Thyroid gland (tissue), 4 donors: ENCODE measurements around the gene C1orf210.

Source experiments
- POLR2A ChIP-seq, 2 donors: fragments of 450-650 bp; IDR thresholded peaks; one replicate each; pipeline ENCODE4 v1.6.1; 2017; ENCODE audit warnings: antibody characterized with exemption in 2 of 2, mild to moderate bottlenecking in 2 of 2, moderate library complexity in 1 of 2
- TF ChIP-seq, protein P1 (sequence below), 6 experiments: fragments of 200-600 bp in 3 of 6; fragments of 450-650 bp in 3 of 6; sonication (generic) in 3 of 6; IDR thresholded peaks; one replicate each; pipeline ENCODE4 v1.5.1; 2016 to 2019; ENCODE audit warnings: antibody characterized with exemption in 6 of 6, mild to moderate bottlenecking in 2 of 6, inconsistent platforms in 1 of 6, moderate library complexity in 1 of 6

DNA sequence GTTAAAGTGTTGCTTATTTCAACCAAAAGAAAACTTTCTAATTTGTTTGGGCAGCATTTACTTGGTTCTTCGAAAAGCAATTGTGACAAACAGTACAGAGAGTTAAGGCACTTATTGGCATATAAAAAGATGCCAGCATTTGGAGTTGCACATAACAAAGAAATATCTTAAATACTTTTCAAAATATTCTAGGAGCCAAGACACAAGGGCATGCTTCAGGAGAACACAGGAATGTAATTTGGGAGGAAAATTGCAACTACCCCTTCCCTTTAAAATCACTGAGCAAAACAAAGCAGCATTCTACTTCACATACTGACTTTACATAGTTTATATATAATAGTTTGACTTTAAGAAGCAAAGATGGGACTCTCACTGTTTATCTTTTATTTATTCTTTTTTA, 10.8 kb upstream of the C1orf210 start:
- TF ChIP-seq, protein P1, sequence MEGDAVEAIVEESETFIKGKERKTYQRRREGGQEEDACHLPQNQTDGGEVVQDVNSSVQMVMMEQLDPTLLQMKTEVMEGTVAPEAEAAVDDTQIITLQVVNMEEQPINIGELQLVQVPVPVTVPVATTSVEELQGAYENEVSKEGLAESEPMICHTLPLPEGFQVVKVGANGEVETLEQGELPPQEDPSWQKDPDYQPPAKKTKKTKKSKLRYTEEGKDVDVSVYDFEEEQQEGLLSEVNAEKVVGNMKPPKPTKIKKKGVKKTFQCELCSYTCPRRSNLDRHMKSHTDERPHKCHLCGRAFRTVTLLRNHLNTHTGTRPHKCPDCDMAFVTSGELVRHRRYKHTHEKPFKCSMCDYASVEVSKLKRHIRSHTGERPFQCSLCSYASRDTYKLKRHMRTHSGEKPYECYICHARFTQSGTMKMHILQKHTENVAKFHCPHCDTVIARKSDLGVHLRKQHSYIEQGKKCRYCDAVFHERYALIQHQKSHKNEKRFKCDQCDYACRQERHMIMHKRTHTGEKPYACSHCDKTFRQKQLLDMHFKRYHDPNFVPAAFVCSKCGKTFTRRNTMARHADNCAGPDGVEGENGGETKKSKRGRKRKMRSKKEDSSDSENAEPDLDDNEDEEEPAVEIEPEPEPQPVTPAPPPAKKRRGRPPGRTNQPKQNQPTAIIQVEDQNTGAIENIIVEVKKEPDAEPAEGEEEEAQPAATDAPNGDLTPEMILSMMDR (IDR thresholded peaks at IDR 0.05), result no peak
- no peak for TF ChIP-seq POLR2A (IDR thresholded peaks at IDR 0.05)
